ENCODE measurements around the gene COL23A1.
A peak's percentile ranks its signal among the peaks of the same experiment; 100 is the strongest.

The COL23A1 gene

DNA sequence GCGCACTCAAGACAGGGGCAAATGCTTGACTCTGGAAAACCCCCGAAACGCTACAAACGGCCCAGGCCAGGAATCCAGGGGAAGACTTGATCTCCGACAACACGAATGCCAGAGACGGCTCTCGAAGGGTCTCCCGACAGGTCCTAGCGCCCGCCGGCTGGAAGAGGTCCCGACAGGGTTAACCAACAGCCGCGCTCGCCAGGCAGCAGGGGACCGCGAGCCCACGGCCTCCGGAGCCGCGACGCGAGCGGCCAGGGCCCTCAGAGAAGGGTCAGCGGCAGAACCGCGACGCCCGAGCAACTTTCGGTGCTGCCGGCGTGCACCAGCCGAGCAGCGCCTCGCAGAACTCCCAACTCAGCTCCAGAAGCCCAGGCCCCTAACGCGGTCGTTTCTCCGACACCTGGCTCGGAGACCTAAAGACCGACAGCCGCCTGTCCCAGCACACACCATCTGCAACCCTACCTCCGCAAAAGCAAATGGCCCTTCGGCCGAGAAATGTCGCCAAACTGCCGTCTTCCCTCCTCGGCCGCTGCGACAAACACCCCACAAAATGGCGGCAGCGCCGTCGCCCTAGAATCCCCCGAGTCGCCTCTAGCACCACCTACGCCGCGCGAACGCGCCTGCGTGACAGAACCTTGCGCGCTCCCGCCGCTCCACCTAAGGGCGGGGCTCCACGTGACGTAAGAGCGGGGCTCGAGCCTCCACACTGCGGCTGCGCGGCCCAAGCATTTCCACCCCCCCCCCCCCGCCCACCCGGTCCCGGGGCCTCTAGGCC is 36.5 kb upstream of the COL23A1 start, which contains the start of gene CLK4:
Gene CLK4, minus strand, starts transcription at position 567 of the 775 bp plus-strand sequence. CDS start 3,634 bp downstream, outside the sequence.
- TF ChIP-seq, protein P1, sequence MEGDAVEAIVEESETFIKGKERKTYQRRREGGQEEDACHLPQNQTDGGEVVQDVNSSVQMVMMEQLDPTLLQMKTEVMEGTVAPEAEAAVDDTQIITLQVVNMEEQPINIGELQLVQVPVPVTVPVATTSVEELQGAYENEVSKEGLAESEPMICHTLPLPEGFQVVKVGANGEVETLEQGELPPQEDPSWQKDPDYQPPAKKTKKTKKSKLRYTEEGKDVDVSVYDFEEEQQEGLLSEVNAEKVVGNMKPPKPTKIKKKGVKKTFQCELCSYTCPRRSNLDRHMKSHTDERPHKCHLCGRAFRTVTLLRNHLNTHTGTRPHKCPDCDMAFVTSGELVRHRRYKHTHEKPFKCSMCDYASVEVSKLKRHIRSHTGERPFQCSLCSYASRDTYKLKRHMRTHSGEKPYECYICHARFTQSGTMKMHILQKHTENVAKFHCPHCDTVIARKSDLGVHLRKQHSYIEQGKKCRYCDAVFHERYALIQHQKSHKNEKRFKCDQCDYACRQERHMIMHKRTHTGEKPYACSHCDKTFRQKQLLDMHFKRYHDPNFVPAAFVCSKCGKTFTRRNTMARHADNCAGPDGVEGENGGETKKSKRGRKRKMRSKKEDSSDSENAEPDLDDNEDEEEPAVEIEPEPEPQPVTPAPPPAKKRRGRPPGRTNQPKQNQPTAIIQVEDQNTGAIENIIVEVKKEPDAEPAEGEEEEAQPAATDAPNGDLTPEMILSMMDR (IDR thresholded peaks at IDR 0.05; ENCODE audit: borderline replicate concordance, control extremely low read depth, extremely low read depth, insufficient read depth, missing control alignments) = no peak
- in situ Hi-C loops (cut with MboI; ENCODE audit: low sequenced_read_pairs, unreplicated experiment) = no loop called here
- peak; percentile 97 for DNase-seq (ENCODE audit: low spot score)

DNA sequence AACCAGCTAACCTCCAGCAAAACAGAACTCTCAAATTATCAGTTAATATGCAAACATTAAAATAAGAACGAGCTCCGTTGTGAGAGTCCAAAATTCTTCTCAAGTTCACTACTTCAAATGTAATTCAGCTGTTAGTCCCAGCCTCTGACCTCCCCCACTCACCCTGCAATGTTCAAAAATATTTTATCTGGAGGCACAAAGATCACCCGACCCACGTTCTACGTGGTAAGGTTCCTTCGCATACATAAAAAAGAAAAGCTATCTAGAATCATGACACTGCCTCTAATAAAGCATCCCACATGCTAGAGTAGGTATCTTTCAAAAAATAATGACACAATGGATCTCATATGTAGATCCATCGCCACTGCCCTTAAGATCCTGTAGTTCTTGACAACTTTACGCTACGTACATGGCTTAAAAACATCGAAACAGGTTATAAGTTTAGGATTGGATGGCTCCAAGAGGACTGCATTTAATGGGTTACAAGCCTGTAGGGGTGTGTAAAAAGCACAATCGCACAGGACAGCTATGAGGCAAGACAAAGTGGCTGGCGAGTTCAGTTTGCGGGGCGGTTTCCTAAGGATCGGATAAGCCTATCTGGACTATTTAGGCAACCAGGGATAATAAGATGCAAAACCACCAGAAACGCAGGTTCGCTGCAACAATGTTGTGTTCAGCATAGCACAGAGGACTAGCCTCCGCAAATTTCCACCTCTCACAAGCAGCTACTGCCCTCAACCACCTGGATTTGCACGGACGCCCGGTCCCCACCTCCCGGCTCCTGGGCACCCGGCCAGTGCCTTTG is 35.7 kb upstream of the COL23A1 start:
- in situ Hi-C loops (cut with MboI; ENCODE audit: low sequenced_read_pairs, unreplicated experiment) = no loop called here
- TF ChIP-seq, protein P1 (IDR thresholded peaks at IDR 0.05; ENCODE audit: borderline replicate concordance, control extremely low read depth, extremely low read depth, insufficient read depth, missing control alignments) = no peak
- peak; percentile 21 for DNase-seq (ENCODE audit: low spot score)

DNA sequence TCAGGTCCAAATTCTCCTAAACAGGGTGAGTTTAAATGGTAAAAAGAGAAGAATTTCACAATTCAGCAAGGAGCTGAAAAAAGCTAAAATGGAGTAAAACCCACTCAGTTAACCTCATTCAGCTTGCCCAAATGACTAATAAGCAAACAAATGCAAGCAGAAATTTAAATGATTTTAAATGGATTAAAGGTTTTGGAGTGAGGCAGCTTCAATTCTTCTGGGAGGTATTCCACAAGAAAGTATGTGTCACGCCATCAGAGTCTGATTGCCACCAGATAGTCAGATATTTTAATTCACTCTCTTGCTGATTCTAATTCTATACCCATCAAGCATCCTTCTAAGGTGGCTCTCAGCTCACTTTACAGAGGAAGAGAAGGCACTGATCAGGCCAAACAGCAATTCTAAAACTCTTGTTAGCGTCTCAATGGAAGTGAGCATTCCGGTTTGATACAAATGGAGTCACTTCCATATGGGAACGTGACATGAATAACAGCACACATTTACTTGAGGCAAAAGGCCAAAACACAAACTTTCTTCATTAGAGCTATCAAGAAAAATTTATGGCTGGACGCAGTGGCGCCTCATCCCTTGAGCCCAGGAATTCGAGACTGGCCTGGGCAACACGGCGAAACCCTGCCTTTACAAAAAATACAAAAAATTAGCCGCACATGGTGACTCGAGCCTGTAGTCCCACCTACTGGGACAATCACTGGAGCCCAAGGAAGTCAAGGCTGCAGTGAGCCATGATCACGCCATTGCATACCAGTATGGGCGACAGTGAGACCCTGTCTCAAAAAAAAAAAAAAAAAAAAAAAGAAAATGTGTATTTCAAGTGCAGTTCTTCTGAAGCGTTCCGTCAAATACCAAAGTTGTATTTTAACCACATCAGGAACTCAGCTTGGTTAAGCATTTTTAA is 34.7 kb upstream of the COL23A1 start:
- TF ChIP-seq, protein P1 (IDR thresholded peaks at IDR 0.05; ENCODE audit: borderline replicate concordance, control extremely low read depth, extremely low read depth, insufficient read depth, missing control alignments) = no peak
- in situ Hi-C loops (cut with MboI; ENCODE audit: low sequenced_read_pairs, unreplicated experiment) = no loop called here
- no peak for DNase-seq (ENCODE audit: low spot score)

DNA sequence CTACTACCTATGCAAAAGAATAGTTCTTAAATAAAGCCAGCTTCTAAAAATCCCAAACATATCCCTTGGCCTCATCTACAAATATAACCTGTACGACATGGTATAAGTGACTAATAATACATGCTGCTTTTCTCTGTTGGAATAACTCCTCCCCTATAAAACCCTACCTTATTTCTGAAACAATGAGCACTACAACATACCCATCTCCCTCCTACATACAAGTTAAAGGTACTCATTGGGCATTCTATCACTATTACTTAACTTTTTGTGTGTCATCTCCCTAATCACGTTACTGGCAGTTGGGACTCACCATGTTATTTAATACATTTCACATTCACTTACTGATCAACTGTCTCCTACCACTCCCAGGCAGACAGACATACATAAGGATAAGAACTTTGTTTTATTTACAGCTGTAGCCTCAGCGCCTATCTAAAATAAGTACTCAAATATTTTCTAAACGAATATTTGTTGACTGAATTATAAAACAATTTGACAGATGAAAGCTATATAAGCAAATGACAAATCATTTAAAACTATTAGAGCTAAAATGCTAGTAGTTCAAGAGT is 32.6 kb upstream of the COL23A1 start:
- DNase-seq (ENCODE audit: low spot score) = no peak
- in situ Hi-C loops (cut with MboI; ENCODE audit: low sequenced_read_pairs, unreplicated experiment) = no loop called here
- TF ChIP-seq, protein P1 (IDR thresholded peaks at IDR 0.05; ENCODE audit: borderline replicate concordance, control extremely low read depth, extremely low read depth, insufficient read depth, missing control alignments) = no peak

DNA sequence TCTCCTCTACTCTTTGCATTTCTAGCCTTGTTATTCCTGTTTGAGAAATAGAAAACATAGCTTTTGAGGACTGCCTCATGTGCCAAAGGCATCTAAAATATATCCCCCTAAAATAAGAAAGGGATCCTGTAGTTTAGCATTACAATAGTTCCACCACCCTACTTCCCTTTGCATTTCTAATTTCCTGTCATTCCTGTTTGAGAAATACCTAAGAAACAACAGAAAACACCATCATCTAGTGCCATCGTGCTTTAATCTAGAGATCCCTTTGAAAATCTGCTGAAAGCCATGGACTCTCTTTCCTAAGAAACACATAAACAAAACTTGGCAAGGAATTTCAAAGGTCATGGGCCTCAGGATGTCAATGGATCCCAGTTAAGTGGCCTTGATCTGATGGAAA is 29.2 kb upstream of the COL23A1 start:
- TF ChIP-seq, protein P1 (IDR thresholded peaks at IDR 0.05; ENCODE audit: borderline replicate concordance, control extremely low read depth, extremely low read depth, insufficient read depth, missing control alignments) = no peak
- no peak for DNase-seq (ENCODE audit: low spot score)
- in situ Hi-C loops (cut with MboI; ENCODE audit: low sequenced_read_pairs, unreplicated experiment) = no loop called here
